Measurements from ENCODE around the gene STX10. TPM values are rescaled to one million over a fixed set of nuclear protein-coding genes. Genes with fewer than 3 reads are reported as not detected.

STX10 gene
- total RNA-seq, 6 experiments from 2014 or later = 48.5 to 63.4 (median 54.0) TPM

DNA sequence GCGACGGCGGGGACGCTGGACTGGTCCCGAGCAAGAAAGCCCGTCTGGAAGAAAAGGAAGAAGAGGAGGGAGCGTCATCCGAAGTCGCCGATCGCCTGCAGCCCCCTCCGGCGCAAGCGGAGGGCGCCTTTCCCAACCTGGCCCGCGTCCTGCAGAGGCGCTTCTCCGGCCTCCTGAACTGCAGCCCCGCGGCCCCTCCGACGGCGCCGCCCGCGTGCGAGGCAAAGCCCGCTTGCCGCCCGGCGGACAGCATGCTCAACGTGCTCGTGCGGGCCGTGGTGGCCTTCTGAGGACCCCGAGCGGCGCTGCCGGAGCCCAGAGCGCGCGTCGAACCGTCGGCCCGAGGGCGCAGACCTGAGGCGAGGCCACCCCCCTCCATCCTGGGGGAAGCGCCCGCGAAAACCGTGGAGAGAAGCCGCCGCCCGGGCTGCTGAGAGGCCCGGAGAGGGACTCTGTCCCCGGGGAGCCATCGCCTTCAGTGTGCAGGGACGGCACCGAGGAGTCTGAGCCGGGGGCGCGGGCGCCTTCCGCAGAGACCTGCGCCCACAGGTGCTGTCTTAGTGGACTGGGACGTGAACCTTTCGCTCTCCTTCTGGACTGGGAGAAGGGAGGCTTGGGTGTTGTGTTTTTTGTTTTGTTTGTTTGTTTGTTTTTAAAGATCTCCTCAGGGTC lies 3.5 kb upstream of the STX10 start:
- Mint-ChIP-seq H3K27me3 (ENCODE audit: insufficient read depth) (peaks cover 56% of the 10 kb centered on the region), H3K27ac (peak overlapping the region; percentile 99), H3K9me3 (peaks cover 15% of the 10 kb centered on the region), H3K4me1 (ENCODE audit: low read depth) (peaks cover 46% of the 10 kb centered on the region), H3K36me3 (ENCODE audit: low read depth) (peaks cover 39% of the 10 kb centered on the region), H3K4me3 (peak overlapping the region; percentile 99)
- TF ChIP-seq, protein P1, sequence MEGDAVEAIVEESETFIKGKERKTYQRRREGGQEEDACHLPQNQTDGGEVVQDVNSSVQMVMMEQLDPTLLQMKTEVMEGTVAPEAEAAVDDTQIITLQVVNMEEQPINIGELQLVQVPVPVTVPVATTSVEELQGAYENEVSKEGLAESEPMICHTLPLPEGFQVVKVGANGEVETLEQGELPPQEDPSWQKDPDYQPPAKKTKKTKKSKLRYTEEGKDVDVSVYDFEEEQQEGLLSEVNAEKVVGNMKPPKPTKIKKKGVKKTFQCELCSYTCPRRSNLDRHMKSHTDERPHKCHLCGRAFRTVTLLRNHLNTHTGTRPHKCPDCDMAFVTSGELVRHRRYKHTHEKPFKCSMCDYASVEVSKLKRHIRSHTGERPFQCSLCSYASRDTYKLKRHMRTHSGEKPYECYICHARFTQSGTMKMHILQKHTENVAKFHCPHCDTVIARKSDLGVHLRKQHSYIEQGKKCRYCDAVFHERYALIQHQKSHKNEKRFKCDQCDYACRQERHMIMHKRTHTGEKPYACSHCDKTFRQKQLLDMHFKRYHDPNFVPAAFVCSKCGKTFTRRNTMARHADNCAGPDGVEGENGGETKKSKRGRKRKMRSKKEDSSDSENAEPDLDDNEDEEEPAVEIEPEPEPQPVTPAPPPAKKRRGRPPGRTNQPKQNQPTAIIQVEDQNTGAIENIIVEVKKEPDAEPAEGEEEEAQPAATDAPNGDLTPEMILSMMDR (IDR thresholded peaks at IDR 0.05) = peak; percentile 59
- no peak for DNase-seq

DNA sequence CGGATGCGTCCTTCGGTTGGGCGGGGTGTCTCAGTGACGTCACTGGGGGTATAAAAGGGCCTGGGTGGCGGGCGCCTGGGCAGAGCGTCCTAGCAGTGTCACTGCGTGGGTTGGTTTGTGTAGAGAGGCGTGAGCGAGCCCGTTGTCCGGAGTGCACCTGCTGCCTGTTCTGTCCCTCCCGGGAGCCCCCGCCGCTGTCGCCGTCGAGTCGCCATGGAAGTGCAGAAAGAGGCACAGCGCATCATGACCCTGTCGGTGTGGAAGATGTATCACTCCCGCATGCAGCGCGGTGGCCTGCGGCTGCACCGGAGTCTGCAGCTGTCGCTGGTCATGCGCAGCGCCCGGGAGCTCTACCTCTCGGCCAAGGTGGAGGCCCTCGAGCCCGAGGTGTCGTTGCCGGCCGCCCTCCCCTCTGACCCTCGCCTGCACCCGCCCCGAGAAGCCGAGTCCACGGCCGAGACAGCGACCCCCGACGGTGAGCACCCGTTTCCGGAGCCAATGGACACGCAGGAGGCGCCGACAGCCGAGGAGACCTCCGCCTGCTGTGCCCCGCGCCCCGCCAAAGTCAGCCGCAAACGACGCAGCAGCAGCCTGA lies 2.9 kb upstream of the STX10 start:
- peak overlapping the region; percentile 99 for H3K27ac Mint-ChIP-seq
- H3K9me3 Mint-ChIP-seq = peaks cover 15% of the 10 kb centered on the region
- DNase-seq = peak; percentile 97
- H3K36me3 Mint-ChIP-seq (ENCODE audit: low read depth) = peaks cover 39% of the 10 kb centered on the region
- peak overlapping the region; percentile 99 for H3K4me3 Mint-ChIP-seq
- H3K27me3 Mint-ChIP-seq (ENCODE audit: insufficient read depth) = peaks cover 56% of the 10 kb centered on the region
- TF ChIP-seq, protein P1 (IDR thresholded peaks at IDR 0.05) = peak; percentile 70
- H3K4me1 Mint-ChIP-seq (ENCODE audit: low read depth) = peaks cover 50% of the 10 kb centered on the region

DNA sequence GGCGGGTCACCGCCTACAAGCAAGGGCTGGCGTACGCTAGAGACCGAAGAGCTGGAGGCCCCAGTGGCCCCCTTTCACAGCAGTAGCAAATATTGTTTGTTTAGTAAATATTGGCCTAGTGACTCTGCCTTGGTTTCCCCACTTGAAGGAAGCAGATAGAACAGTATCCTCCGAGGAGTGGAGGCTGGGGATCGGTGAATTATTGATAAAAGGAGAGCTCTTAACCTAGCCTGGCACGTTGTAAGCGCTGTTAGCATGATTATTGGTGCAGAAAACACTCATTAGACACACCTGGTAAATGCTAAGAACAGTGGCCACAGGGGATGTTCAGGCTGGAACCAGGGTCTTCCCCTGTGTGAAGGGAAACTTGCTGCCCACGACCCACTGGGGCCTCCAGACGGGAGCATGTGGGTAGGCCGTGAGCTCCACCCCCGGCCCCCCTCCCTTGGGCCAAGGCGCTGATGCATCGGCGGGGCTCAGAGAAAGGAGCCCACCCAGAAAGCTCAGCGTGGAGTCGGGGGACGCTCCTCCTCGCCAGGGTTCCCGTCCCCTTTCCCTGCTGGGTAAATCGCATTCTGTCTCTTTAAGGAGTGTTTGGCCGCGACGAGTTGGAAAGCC lies 2.3 kb upstream of the STX10 start:
- Mint-ChIP-seq H3K9me3 (peaks cover 15% of the 10 kb centered on the region), H3K4me1 (ENCODE audit: low read depth) (peaks cover 48% of the 10 kb centered on the region), H3K4me3 (peak overlapping the region; percentile 99), H3K27ac (peak overlapping the region; percentile 99), H3K27me3 (ENCODE audit: insufficient read depth) (peaks cover 52% of the 10 kb centered on the region), H3K36me3 (ENCODE audit: low read depth) (peaks cover 39% of the 10 kb centered on the region)
- DNase-seq = no peak
- TF ChIP-seq, protein P1 (IDR thresholded peaks at IDR 0.05) = no peak

DNA sequence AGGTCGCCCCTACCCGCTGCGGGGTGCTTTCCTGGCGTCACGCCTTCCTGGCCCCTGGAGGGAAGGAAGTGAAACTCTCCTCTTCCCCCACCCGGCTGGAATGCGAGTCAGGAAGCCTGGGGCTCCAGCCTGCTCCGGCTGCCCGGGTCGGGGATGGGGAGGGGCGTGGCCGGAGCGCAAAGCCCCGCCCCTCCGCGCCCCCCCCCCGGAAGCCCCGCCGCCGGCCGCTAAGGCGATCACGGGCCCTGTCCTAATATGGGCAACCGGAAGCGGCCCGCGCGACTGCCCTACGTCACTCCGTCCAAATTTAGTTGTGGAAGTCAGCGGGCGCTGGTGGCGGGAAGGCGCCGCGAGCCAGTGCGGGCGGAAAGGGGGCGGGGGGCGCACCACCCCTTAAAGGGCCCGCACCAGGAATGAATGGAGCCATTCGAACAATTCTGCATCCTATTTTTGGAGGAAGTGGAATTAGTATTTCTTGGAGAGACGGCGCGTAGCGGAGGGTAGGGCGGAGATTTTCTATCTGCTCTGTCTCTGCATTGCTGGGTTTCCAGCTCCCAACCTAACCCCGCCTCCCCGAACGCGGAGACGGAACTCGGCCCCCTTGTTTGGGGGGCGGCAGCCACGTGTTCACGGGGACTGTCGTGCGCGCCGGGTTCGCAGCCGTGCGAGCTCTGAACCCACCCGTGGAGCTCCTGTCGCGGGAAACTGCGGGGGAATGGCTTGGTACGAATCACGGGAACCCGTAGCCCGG lies 1.6 kb upstream of the STX10 start:
- Mint-ChIP-seq H3K27ac (peak overlapping the region; percentile 99), H3K27me3 (ENCODE audit: insufficient read depth) (peaks cover 51% of the 10 kb centered on the region), H3K4me1 (ENCODE audit: low read depth) (peaks cover 46% of the 10 kb centered on the region), H3K9me3 (peaks cover 18% of the 10 kb centered on the region), H3K36me3 (ENCODE audit: low read depth) (peaks cover 43% of the 10 kb centered on the region), H3K4me3 (peak overlapping the region; percentile 99)
- TF ChIP-seq, protein P1 (IDR thresholded peaks at IDR 0.05) = peak; percentile 45
- peak; percentile 95 for DNase-seq

DNA sequence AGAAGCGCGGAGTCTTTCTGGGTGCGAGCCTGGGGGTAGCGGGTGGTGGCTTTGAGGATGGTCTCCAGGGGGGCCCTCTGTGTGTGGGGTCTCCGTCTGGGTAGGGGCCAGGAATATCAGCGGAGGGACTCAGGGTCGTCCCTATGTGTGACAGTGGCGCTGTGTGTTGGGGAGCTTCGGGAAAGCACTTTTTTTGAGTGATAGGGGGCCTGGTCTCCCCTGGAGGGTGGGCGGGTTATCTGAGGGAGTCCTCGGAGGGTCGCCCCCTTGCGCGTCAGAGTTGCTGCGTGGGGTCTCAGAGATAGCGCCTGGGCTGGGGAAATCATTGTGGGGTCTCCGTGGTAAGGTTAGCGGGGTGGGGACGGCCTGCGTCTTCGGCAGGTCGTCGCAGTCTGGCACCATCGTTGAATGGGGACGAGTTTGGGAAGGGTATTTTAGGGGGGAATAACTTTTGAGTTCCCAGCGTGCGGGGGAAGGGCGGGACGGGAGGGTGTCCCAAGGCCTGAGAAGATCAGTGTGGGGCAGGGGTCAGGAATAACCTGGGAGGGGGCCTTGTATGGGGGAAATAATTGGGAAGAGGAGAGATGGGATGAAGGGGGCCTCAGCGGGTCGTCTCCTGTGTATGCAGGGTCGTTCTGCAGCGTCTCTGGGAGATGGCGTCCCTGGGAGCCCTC lies 893 bp upstream of the STX10 start:
- peak overlapping the region; percentile 99 for H3K27ac Mint-ChIP-seq

More for the DNA sequence above, 893 bp upstream of the STX10 start:
- peak overlapping the region; percentile 99 for H3K4me3 Mint-ChIP-seq
- peaks cover 45% of the 10 kb centered on the region for H3K36me3 Mint-ChIP-seq (ENCODE audit: low read depth)
- peaks cover 42% of the 10 kb centered on the region for H3K4me1 Mint-ChIP-seq (ENCODE audit: low read depth)
- TF ChIP-seq, protein P1 (IDR thresholded peaks at IDR 0.05) = no peak
- peaks cover 19% of the 10 kb centered on the region for H3K9me3 Mint-ChIP-seq
- peaks cover 46% of the 10 kb centered on the region for H3K27me3 Mint-ChIP-seq (ENCODE audit: insufficient read depth)
- DNase-seq = no peak

Measured in HFFc6 (cell line).